ENCODE measurements around the gene RERG.
A peak's percentile ranks its signal among the peaks of the same experiment; 100 is the strongest.

The RERG gene

GRCh38 chr12:15074351-15074750 lies 146.9 kb downstream of the RERG start:
- H3K4me3 ChIP-seq (ENCODE audit: control insufficient read depth, low read depth, low read length): no peak overlapping the region
- peak; percentile 18 for DNase-seq (ENCODE audit: low read depth)
- TF ChIP-seq CTCF (conservative IDR thresholded peaks at IDR 0.05; ENCODE audit: control insufficient read depth, insufficient read depth, low read depth, low read length): no peak

DNA sequence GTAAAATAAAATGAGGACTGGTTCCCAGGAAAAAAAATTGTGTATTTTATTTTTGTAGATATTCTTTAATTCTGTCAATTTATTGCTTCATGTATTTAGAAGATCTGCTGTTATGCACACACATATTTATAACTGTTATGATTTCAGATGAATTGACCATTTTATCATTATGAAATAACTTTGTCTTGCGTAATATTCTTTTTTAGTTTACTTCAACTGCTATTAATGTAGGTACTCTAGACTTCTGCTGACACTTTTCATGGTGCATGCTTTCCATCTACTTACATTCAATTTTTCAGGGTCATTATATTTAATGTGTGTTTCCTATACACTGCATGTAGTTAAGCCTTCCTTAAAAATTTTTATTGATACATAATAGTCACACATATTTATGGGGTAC lies 162.1 kb downstream of the RERG start:
- DNase-seq (ENCODE audit: low read depth): no peak
- no peak for TF ChIP-seq CTCF (conservative IDR thresholded peaks at IDR 0.05; ENCODE audit: control insufficient read depth, insufficient read depth, low read depth, low read length)
- H3K4me3 ChIP-seq (ENCODE audit: control insufficient read depth, low read depth, low read length): no peak overlapping the region
